Small intestine (tissue), 7 donors: ENCODE data around the gene NUP62CL. TPM values are rescaled to one million over a fixed set of nuclear protein-coding genes. Genes with fewer than 3 reads are reported as not detected.

Source experiments
- DNase-seq, 2 donors: peaks; one replicate each; pipeline versions ENCODE4 v3.0.0 to v3.0.0-alpha.2; 2013
- FAIRE-seq: peaks from 2 replicates; lab custom pipeline; 2012; peaks lifted over from hg19 to GRCh38; lab: Jason Lieb, UNC
- H3K27ac ChIP-seq, 3 donors: one replicate each; pipeline ENCODE4 v1.5.1; 2013; ENCODE audit warnings: low read length in 2 of 3, mild to moderate bottlenecking in 2 of 3, control low read depth in 1 of 3, inconsistent platforms in 1 of 3, low read depth in 1 of 3, moderate library complexity in 1 of 3
- H3K27me3 ChIP-seq, 3 donors: one replicate each; pipeline ENCODE4 v1.6.1; 2013; ENCODE audit warnings: low read length in 3 of 3, inconsistent platforms in 1 of 3; ENCODE audit not compliant: control insufficient read depth in 3 of 3, insufficient read depth in 3 of 3
- H3K36me3 ChIP-seq, 3 donors: one replicate each; pipeline ENCODE4 v1.6.1; 2013; ENCODE audit warnings: low read length in 3 of 3, inconsistent platforms in 1 of 3, low read depth in 1 of 3, mild to moderate bottlenecking in 1 of 3, moderate library complexity in 1 of 3; ENCODE audit not compliant: control insufficient read depth in 3 of 3, insufficient read depth in 2 of 3
- H3K4me1 ChIP-seq, 3 donors: one replicate each; pipeline ENCODE4 v1.6.1; 2013; ENCODE audit warnings: low read length in 2 of 3, inconsistent platforms in 1 of 3, low read depth in 1 of 3, mild to moderate bottlenecking in 1 of 3, moderate library complexity in 1 of 3; ENCODE audit not compliant: control insufficient read depth in 3 of 3, insufficient read depth in 2 of 3
- H3K4me3 ChIP-seq, 3 donors: one replicate each; pipeline ENCODE4 v1.5.1; 2013; ENCODE audit warnings: low read length in 3 of 3, control low read depth in 1 of 3, inconsistent platforms in 1 of 3, low read depth in 1 of 3, mild to moderate bottlenecking in 1 of 3, moderate library complexity in 1 of 3
- H3K9me3 ChIP-seq, 2 donors: one replicate each; pipeline ENCODE4 v1.6.1; 2013; ENCODE audit warnings: low read depth in 1 of 2, low read length in 1 of 2; ENCODE audit not compliant: control insufficient read depth in 2 of 2, insufficient read depth in 1 of 2
- WGBS, 3 donors: extraction: QIAGEN DNeasy Blood & Tissue Kit; methylation state at CpG; one replicate each; pipeline ENCODE4 v1.1.7; 2013; 5-methylcytosine and 5-hydroxymethylcytosine counted together
- polyA plus RNA-seq, 4 donors: library from polyadenylated mRNA; stranded (reverse) in 3 of 4; unstranded in 1 of 4; fragments of 200-250 nt in 3 of 4; fragments of 120-200 nt in 1 of 4; gene quantifications; one replicate each; pipeline versions ENCODE4 v1.2.1 to v1.2.3, GENCODE V29; 2013
- donor health status: healthy with polysubstance abuse.
- donor health status: control.
- donor health status: control.
- donor health status: Bipolar disorder and iron deficiency.
- donor health status: healthy.

Gene NUP62CL
- polyA plus RNA-seq, 4 donors = 1.6 to 9.7 (median 3.4) TPM

DNA sequence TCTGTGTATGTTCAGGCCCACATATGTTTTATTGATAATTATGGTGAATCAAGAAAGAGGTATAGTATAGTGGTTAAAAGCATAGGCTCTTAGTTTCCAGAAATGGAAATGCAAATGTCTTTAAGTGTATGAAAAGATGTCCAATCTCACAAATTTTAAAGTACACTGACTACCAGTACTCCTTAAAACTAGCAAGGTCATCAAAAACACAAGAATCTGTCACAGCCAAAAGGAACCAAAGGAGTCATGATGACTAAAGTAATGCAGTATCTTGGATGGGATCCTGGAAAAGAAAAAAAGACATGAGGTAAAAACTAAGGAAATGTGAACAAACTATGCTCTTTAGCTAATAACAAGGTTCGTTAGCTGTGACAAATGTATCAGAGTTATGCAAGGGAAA lies 87.0 kb downstream of the NUP62CL start:
- 77 to 93% (median 85%) methylated on average over 1 of the region's 1 CpG for WGBS, 3 donors
- no peaks in the 10 kb centered on the region for H3K27me3 ChIP-seq
- no peak for FAIRE-seq
- H3K4me3 ChIP-seq = peak overlapping the region in 2 of 3 donors; percentile 15 to 84
- no peaks in the 10 kb centered on the region for H3K4me1 ChIP-seq
- peaks cover 0 to 2% (median 1%) of the 10 kb centered on the region in 3 donors for H3K36me3 ChIP-seq
- H3K27ac ChIP-seq = peak overlapping the region in 1 of 3 donors; percentile 38
- DNase-seq = no peak
- no peaks in the 10 kb centered on the region for H3K9me3 ChIP-seq

DNA sequence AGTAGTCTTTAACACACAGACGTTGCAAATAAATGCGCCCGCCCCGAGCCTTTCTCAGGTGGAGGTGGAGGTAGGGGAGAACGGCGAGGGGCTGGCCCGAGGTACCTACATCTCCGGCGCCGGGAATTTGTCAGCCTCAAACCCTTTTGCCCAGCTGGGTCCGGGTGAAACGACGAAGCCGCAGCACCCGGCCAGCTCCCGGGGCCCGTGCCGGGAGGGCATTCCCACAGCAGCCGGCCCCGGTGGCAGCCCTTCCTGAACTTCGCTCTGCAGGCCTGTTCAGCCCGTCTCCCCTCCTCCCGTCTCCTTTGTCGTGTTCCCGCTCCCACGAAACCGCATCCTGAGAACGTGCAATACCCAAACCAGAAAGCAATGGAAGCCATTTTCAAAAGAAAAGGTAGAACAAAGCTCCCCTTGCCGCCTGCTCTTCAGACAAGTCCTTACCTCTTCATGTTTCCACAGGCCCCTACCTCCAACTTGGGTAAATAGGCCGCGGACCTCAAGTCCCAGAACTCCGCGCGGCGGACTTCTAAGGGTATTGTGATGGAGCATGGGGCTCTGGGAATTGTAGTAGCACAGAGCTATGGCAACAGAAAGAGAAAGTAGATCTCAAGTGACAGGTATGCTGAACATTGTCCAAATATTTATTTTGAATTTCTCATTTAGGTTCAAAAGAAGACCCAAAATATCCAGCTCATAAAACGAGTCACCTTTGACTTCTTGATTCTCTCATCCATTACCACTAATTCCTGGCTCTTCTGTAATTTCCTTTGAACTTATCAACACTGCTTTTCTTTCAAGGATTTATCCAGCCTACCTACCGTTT lies 87.7 kb downstream of the NUP62CL start, which contains the start of gene RBM41:
Gene RBM41 (minus strand): TSS at position 501 of the 826 bp plus-strand sequence. CDS start 49 bp downstream, at position 452.
- WGBS, 3 donors = 0 to 27% (median 4%) methylated on average over 27 to 37 of the region's 37 CpGs

DNA sequence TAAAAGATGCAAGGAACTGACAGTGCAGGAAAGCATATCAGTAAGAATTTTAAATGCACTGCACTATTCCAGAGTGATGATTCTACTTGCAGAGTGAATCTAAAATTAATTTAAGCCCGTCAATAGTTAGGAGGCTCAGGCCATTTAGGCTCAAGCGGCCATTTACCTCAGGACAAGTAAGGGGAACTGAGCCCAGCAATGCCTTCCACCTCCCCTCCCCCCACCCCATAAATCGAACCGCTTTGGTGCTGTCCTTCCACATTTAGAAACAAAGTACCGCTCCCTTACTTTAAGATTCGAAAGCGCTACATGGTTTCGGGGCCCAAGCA lies 88.3 kb downstream of the NUP62CL start:
- Histone ChIP-seq H3K9me3 (no peaks in the 10 kb centered on the region), H3K27ac (peak overlapping the region in 2 of 3 donors; percentile 66 to 79), H3K4me1 (no peaks in the 10 kb centered on the region), H3K4me3 (peak overlapping the region; percentile 46 to 84 (median 61)), H3K27me3 (no peaks in the 10 kb centered on the region), H3K36me3 (peaks cover 2 to 5% (median 2%) of the 10 kb centered on the region in 3 donors)
- DNase-seq = no peak
- no peak for FAIRE-seq
- 0 to 43% (median 10%) methylated on average over 8 of the region's 8 CpGs for WGBS, 3 donors

More for the DNA sequence above, 87.7 kb downstream of the NUP62CL start, which contains the start of gene RBM41:
- Histone ChIP-seq H3K9me3 (no peaks in the 10 kb centered on the region), H3K36me3 (peaks cover under 1 to 4% (median 2%) of the 10 kb centered on the region in 3 donors), H3K4me3 (peak within 1 kb of the TSS; percentile 46 to 84 (median 61)), H3K27me3 (no peaks in the 10 kb centered on the region), H3K4me1 (no peaks in the 10 kb centered on the region), H3K27ac (peak within 1 kb of the TSS; percentile 60 to 79 (median 66))
- FAIRE-seq (no peak), DNase-seq (peak; percentile 89 to 91)

DNA sequence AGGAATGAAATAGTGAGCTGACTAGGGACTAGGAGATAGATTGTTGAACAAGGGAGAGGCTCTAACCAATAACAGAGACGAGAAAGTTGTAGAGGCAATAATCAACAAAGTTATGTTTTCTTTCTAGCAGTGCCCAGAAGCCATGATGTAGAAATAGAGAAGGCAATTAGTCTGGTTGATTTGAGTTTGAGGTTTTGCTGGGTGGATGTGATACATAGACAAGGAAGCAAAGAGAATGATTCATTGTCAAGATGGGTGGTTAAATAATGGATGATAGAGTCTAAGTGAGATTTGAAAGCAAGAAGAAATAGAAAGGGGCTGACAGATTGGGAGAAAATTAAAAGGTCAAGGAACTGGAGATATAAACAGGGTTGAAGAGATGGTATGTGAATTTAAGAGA lies 98.8 kb downstream of the NUP62CL start:
- H3K9me3 ChIP-seq = no peaks in the 10 kb centered on the region
- WGBS, 3 donors = 85 to 100% (median 96%) methylated on average over 1 of the region's 1 CpG
- no peak overlapping the region for H3K4me3 ChIP-seq
- DNase-seq (no peak), FAIRE-seq (no peak)
- H3K4me1 ChIP-seq = no peaks in the 10 kb centered on the region
- H3K27me3 ChIP-seq = no peaks in the 10 kb centered on the region
- no peak overlapping the region for H3K27ac ChIP-seq
- H3K36me3 ChIP-seq = no peaks in the 10 kb centered on the region

DNA sequence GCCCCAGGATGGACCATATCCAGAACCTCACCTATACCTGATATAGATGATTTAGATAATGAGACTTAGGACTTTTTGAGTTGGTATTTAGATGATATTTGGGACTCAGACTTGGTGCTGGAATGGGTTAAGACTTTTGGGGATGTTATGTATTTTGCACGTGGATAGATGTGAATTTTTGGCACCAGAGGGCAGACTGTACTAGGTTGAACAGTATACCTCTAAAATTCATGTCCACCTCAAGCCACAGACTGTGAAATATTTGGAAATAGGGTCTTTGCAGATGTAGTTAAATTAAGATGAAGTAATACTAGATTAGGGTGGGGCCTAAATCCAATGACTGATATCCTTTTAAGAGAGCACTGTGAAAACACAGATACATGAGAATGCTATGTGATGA lies 103.3 kb downstream of the NUP62CL start:
- Histone ChIP-seq H3K4me1 (no peaks in the 10 kb centered on the region), H3K4me3 (no peak overlapping the region), H3K36me3 (peaks cover 0 to 3% (median 0%) of the 10 kb centered on the region in 3 donors), H3K27me3 (no peaks in the 10 kb centered on the region), H3K9me3 (no peaks in the 10 kb centered on the region), H3K27ac (no peak overlapping the region)
- peak in 1 of 2 donors; percentile 2 for DNase-seq
- no peak for FAIRE-seq
- whole genome bisulfite sequencing, 3 donors = 15% methylated on average over 1 of the region's 1 CpG

DNA sequence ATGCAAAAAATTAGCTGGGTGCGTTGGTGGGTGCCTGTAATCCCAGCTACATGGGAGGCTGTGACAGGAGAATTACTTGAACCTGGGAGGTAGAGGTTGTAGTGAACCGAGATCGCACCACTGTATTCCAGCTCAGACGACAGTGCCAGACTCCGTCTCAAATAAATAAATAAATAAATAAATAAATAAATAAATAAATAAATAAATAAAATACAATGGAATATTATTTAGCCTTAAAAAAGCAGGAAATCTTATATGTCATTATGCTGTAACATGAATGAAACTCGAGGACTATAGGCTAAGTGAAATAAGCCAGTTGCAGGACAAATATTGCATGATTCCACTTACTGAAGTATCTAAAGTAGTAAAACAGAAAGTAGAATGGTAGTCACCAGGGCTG lies 130.1 kb downstream of the NUP62CL start:
- Histone ChIP-seq H3K9me3 (peaks cover 0 to 2% of the 10 kb centered on the region in 2 donors), H3K36me3 (no peaks in the 10 kb centered on the region), H3K4me3 (no peak overlapping the region), H3K27ac (no peak overlapping the region), H3K4me1 (no peaks in the 10 kb centered on the region), H3K27me3 (no peaks in the 10 kb centered on the region)
- DNase-seq = no peak
- 91 to 98% (median 95%) methylated on average over 6 of the region's 6 CpGs for WGBS, 3 donors
- FAIRE-seq = no peak

Other genes with a start within 250 kb of the NUP62CL start
- 10 to 100 TPM in 2 of 4 donors, 1 to 10 TPM in 2; 7.0 to 11.5 (median 9.4) TPM for gene MORC4, start 206.2 kb downstream of the NUP62CL start, polyA plus RNA-seq
- gene RBM41, start 87.6 kb downstream of the NUP62CL start, polyA plus RNA-seq = 10 to 100 TPM in 1 of 4 donors, 1 to 10 TPM in 3; 6.5 to 19.0 (median 8.3) TPM
- not detected for gene DNAAF6, start 178 bp upstream of the NUP62CL start, polyA plus RNA-seq
- under 1 TPM in 2 of 4 donors, not detected in 2; 0.10 to 0.41 TPM for gene FRMPD3, start 243.2 kb upstream of the NUP62CL start, polyA plus RNA-seq